Hepatocyte (in vitro differentiated cells): ENCODE measurements around the gene CARD11.

ENCODE experiments used
- EZH2 ChIP-seq: fragments of 200-600 bp; sonication (generic); IDR thresholded peaks from 2 replicates; pipeline ENCODE4 v1.6.1; 2016; ENCODE audit warnings: antibody characterized with exemption, mild to moderate bottlenecking, borderline replicate concordance
- EZH2phosphoT487 ChIP-seq: fragments of 200-600 bp; sonication (generic); IDR thresholded peaks from one replicate; pipeline ENCODE4 v1.6.1; 2018; ENCODE audit warnings: antibody characterized with exemption, mild to moderate bottlenecking, low read depth, moderate library complexity; ENCODE audit not compliant: unreplicated experiment, severe bottlenecking
- TF ChIP-seq, protein P1 (sequence below): fragments of 200-600 bp; sonication (generic); IDR thresholded peaks from 2 replicates; pipeline ENCODE4 v1.5.1; 2016; ENCODE audit warnings: antibody characterized with exemption, mild to moderate bottlenecking; ENCODE audit not compliant: poor library complexity

DNA sequence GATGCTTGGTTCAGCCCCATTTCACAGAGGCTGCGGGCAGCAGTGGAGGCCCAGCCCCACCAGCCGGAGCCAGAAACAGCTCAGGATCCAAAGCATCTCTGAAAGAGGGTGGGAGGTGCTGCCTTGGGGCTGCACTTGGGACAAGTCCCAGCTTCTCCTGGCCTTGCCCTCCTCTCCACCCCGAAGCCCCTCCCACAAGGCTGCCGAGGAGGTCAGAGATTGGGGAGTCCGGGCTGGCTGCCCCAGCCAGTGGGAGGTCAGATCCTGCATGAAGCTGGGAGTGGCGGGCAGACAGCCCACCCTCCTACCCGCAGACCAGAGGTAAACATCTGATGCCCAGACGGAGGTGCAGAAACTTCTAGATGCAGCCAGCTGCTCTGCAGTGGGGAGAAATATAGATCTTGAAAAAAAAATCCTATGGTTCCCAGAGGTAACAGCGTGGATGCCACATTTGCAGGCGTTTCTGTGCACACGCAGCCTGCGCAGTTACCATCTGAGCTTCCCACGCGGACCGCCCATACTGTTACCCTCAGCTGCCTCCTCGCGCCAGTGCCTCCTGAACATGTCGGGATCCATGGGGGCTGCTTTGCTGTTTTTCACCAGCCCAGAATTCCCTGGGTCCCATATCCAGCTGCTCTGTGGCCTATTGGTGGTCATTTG lies 162.7 kb downstream of the CARD11 start:
- TF ChIP-seq, protein P1, sequence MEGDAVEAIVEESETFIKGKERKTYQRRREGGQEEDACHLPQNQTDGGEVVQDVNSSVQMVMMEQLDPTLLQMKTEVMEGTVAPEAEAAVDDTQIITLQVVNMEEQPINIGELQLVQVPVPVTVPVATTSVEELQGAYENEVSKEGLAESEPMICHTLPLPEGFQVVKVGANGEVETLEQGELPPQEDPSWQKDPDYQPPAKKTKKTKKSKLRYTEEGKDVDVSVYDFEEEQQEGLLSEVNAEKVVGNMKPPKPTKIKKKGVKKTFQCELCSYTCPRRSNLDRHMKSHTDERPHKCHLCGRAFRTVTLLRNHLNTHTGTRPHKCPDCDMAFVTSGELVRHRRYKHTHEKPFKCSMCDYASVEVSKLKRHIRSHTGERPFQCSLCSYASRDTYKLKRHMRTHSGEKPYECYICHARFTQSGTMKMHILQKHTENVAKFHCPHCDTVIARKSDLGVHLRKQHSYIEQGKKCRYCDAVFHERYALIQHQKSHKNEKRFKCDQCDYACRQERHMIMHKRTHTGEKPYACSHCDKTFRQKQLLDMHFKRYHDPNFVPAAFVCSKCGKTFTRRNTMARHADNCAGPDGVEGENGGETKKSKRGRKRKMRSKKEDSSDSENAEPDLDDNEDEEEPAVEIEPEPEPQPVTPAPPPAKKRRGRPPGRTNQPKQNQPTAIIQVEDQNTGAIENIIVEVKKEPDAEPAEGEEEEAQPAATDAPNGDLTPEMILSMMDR: no peak
- no peak for TF ChIP-seq EZH2
- no peak for TF ChIP-seq EZH2phosphoT487
